Mesangial cell (primary cell): ENCODE measurements around the gene KCNJ10. TPM values are rescaled to one million over a fixed set of nuclear protein-coding genes. Genes with fewer than 3 reads are reported as not detected.

Source experiments
- total RNA-seq: library from RNA; depleted of rRNA; stranded (reverse); fragments of >200 nt; gene quantifications from 2 replicates; pipeline ENCODE4 v1.2.3, GENCODE V29; 2015

KCNJ10 gene
- not detected in 2 replicates for total RNA-seq

GRCh38 chr1:160069460-160070231 lies at the start of gene KCNJ10:
Gene KCNJ10, minus strand, starts transcription at chr1:160070160. Its CDS starts 27,628 bp downstream, at chr1:160042532.

GRCh38 chr1:160115545-160116282 lies 45.8 kb upstream of the KCNJ10 start, which contains the start of gene ATP1A2:
Gene ATP1A2, plus strand, starts transcription at chr1:160115759. Its CDS starts 103 bp downstream, at chr1:160115862.

GRCh38 chr1:160097911-160098851 lies 28.2 kb upstream of the KCNJ10 start, which contains the start of gene IGSF8:
Gene IGSF8, minus strand, starts transcription at chr1:160098619. Its CDS starts 147 bp downstream, at chr1:160098472.

GRCh38 chr1:160081261-160081936 lies 11.4 kb upstream of the KCNJ10 start, which contains the start of gene KCNJ9:
Gene KCNJ9, plus strand, starts transcription at chr1:160081538. Its CDS starts 2,493 bp downstream, at chr1:160084031.

GRCh38 chr1:160031365-160032164 lies 38.4 kb downstream of the KCNJ10 start, which contains the start of gene PIGM:
Gene PIGM, minus strand, starts transcription at chr1:160031990. Its CDS starts 251 bp downstream, at chr1:160031739.

GRCh38 chr1:159953536-159954515 lies 116.1 kb downstream of the KCNJ10 start, which contains the start of gene SLAMF9:
Gene SLAMF9, minus strand, starts transcription at chr1:159954237. Its CDS starts 100 bp downstream, at chr1:159954137.

Other genes starting within 250 kb of the KCNJ10 start
- gene SLAMF8, start 243.3 kb downstream of the KCNJ10 start, total RNA-seq: not detected in 2 replicates
- gene VSIG8, start 207.5 kb downstream of the KCNJ10 start, total RNA-seq: not detected in 2 replicates
- 0.16 and 0.63 TPM in 2 replicates for gene CFAP45, start 170.0 kb downstream of the KCNJ10 start, total RNA-seq
- 620 and 1,348 TPM in 2 replicates for gene TAGLN2, start 144.7 kb downstream of the KCNJ10 start, total RNA-seq
- gene IGSF9, start 124.5 kb downstream of the KCNJ10 start, total RNA-seq: 0.16 and 0.76 TPM in 2 replicates
- gene SLAMF9, start 115.9 kb downstream of the KCNJ10 start, total RNA-seq: not detected in 2 replicates
- gene PIGM, start 38.2 kb downstream of the KCNJ10 start, total RNA-seq: 2.1 and 3.3 TPM in 2 replicates
- gene KCNJ9, start 11.4 kb upstream of the KCNJ10 start, total RNA-seq: not detected in 2 replicates
- gene IGSF8, start 28.5 kb upstream of the KCNJ10 start, total RNA-seq: 24.3 and 31.2 TPM in 2 replicates
- gene ATP1A2, start 45.6 kb upstream of the KCNJ10 start, total RNA-seq: under 0.01 TPM in 1 of 2 replicates, not detected in the other
- gene ATP1A4, start 81.4 kb upstream of the KCNJ10 start, total RNA-seq: not detected in 2 replicates
- not detected in 2 replicates for gene CASQ1, start 120.4 kb upstream of the KCNJ10 start, total RNA-seq
- gene PEA15, start 135.2 kb upstream of the KCNJ10 start, total RNA-seq: 89.0 and 125 TPM in 2 replicates
- gene DCAF8, start 192.4 kb upstream of the KCNJ10 start, total RNA-seq: 36.2 and 55.9 TPM in 2 replicates
- 25.9 and 35.4 TPM in 2 replicates for gene PEX19, start 215.0 kb upstream of the KCNJ10 start, total RNA-seq